Hepatic stellate cell (primary cell): ENCODE measurements around the gene DOCK1.

Experiments
- DNase-seq: peaks from one replicate; pipeline ENCODE4 v3.0.0; 2011; ENCODE audit warnings: low spot score

Gene DOCK1

DNA sequence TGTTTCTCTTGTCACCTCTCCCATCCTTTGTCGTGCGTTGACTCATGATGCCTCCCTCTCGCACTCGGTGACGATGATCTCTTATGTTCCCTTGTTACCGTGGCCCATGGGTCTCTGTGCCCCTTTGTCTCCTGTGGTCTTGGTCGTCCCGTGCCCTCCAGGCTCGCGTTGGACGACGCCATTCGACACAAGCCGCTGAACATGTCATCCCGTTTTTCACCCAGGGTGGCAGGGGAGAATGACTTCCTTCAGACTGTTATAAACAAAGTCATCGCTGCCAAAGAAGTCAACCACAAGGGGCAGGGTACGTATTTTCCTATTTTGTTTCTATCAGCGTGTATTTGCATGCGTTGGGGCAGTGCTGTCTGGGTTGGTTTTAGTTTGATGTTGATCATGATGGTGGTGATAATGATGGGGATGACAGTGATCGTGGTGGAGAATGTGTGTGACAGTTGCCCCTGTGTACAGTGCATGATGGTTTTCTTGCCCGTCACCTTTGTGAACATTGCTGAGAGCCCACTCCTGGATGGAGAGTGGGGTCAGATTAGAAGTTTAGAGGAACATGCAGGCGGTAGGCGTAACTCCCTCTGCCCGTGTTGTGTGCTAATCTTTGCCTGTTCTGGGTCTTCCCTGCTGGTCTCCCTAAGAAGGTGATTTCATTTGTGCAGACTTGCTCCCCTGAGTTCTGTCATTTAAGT is 107.0 kb downstream of the DOCK1 start:
- DNase-seq, result no peak

- DNase-seq, result no peak
Observed at GRCh38 chr10:127012769-127013152, 107.5 kb downstream of the DOCK1 start.

GRCh38 chr10:127013211-127013656 is 108.0 kb downstream of the DOCK1 start:
- DNase-seq, result no peak

- DNase-seq, result no peak
Observed at GRCh38 chr10:127013691-127014473, 108.7 kb downstream of the DOCK1 start.

DNA sequence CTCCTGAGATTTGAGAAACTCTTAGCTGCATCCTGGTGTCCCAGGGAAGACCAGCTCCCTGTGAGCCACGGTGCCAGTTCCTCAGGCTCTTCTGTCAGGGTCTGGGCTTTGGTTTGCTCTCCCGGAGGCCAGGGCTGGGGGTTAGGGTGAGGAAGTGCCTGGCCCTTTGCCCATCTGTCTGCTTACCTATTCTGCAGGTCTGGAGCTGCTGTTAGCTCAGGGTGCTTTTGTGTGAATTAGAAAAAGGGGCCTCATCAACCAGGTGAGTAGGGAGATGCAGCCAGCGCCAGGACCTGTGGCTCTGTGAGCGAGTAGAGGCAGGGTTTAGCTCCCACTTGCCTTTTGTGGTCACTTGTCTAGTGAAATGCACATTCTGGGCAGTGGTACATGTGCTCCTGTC is 109.4 kb downstream of the DOCK1 start:
- DNase-seq, result no peak

DNA sequence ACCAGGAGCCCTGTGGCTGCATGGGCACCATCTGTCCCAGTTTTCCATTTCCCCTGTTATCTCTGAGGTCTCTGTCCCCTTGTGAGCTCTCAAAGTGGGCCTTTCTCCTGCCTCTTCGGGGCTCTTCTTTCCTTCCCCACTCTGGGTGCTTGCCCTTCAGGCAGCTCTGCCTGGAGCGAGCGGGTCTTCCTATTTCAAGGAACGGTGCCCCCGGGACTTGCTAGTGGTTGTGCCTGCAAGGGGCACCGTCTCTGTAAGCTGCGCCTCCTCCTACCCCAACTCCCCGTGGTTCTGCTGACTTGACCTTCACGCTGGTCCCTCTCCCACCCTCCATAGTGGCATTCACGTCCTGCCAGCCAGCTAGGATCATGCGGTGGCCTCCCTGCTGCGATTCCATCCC is 110.1 kb downstream of the DOCK1 start:
- no peak for DNase-seq

GRCh38 chr10:127016331-127016730 is 111.1 kb downstream of the DOCK1 start:
- no peak for DNase-seq

DNA sequence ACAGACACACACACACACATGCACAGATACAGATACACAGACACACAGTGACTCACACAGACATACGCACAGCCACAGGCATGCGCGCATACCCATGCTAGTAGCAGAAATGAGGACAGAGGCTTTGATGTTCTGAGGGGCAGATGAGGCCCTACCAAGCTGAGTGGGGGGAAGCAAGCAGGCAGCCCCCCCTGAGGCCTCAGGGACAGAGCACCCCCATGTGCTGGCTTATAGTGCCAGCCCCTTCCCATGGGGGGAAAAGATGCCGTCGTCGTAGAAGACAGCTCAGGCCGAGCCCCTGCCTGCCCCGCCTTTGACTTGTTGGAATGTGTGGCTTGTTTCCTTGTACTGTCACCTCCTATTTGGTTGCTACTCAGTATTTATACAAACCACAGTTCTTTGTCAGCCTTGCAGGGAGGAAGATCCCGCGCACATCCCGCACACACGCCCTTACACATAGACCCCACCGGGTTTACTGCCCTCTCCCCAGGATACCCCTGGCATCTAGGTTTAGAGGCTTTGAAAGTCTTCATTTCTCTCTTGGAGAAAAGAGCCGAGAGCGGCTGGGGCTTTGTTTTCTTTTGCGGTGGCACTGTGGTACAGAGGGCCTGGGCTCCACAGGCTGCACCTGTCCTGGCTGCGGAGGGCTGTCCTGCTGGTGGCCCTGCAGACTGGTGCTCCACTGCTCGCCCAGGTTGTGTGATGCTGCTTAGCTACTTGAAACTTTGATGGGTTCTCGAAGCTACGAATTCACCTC is 112.5 kb downstream of the DOCK1 start:
- DNase-seq, result no peak

- DNase-seq, result no peak
Observed at GRCh38 chr10:127018298-127018650, 113.0 kb downstream of the DOCK1 start.

- no peak for DNase-seq
Observed at GRCh38 chr10:127018766-127019165, 113.5 kb downstream of the DOCK1 start.

DNA sequence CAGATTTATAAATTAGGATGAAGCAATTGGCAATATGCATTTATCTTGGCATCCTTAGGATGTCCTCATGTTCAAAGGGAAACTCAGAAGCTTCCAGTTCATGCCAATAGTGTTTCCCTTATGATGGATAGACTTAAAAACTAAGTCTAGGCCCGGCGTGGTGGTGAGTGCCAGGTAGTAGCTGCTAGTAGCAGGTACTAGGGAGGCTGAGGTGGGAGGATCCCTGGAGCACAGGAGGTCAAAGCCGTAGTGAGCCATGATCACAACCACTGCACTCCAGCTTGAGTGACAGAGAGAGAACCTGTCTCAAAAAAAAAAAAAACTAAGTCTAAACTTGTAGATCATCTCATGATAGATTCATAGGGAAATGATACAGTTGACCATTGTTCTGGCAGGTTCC is 115.0 kb downstream of the DOCK1 start:
- DNase-seq, result no peak

GRCh38 chr10:127021801-127022200 is 116.6 kb downstream of the DOCK1 start:
- DNase-seq, result no peak

- no peak for DNase-seq
Observed at GRCh38 chr10:127024685-127025435, 119.6 kb downstream of the DOCK1 start.

- no peak for DNase-seq
Observed at GRCh38 chr10:127027786-127028185, 122.6 kb downstream of the DOCK1 start.

GRCh38 chr10:127028556-127028955 is 123.3 kb downstream of the DOCK1 start:
- DNase-seq, result no peak

- DNase-seq, result no peak
Observed at GRCh38 chr10:127029061-127029460, 123.8 kb downstream of the DOCK1 start.

DNA sequence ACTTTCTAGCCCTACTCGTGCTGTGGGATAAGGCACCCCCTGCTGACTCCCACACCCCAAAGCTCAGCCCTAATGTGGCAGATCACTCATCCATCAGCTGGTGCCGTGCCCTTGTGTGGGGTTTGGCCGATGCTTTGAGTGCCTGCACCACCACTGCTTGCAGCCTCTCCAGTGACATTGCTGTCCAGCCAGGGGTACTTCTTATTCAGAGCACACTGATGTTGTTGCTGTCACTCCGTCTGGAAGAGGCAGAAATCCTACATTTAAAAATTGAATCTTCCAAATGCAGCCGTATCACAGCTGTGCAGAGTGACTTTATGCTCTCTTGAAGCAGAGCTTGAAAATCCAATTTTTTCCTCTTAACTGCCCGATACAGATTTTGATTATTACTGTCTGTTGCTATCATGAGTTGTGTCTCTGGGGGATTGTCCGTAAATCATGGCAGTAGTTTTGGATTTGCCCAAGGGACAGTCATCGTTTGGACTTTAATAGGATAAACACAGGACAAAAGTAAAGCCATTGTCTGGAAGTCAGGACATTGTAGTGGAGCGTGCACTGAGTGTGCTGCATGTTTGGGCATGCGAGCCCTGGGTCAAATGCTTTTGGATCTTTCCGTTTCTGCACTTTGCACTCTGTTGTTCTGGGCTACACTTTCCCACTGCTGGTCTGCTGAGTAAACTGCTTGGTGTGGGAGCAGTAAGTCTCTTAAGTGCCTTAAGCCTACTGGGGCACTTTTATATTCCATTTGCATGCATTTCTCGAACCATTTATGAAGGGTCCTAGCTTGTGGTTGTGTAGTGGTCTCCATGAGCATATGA is 128.2 kb downstream of the DOCK1 start:
- no peak for DNase-seq

GRCh38 chr10:127034034-127034633 is 128.9 kb downstream of the DOCK1 start:
- no peak for DNase-seq

DNA sequence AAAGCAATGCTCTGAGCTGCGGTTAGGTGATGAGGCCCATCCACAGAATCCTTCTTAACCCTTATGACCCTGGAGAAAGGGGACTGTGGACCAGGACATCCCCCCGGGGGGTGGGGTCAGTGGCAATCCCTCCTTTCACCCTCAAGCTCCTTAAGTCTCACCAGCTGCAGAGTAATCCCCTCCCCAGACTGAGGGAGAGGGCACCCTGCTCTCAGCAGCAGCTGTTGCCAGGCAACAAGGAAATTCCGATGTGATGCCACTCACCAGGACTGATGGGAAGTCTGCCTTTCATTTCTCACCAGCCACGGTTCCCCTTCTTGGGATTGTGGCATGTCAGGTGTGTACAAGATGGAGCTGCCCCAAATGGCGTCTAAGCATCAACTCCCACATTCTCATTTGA is 129.6 kb downstream of the DOCK1 start:
- no peak for DNase-seq

GRCh38 chr10:127035827-127036226 is 130.6 kb downstream of the DOCK1 start:
- no peak for DNase-seq

- no peak for DNase-seq
Observed at GRCh38 chr10:127036987-127037386, 131.8 kb downstream of the DOCK1 start.
